Mucosa of gallbladder (tissue), 1 donor: Measurements from ENCODE around the gene KDM7A. TPM values are rescaled to one million over a fixed set of nuclear protein-coding genes. Genes with fewer than 3 reads are reported as not detected.

Experiments used
- DNase-seq: peaks from one replicate; pipeline ENCODE4 v3.0.0-alpha.2; 2020; ENCODE audit warnings: low spot score
- total RNA-seq: library from RNA; stranded (reverse); gene quantifications from one replicate; pipeline ENCODE4 v1.2.1, GENCODE V29; 2021
- donor health status: DM: no; HTN: no; CAD: no.

The KDM7A gene
- total RNA-seq, 1 donor from 2014 or later: 9.7 TPM

- DNase-seq: no peak
Measured at GRCh38 chr7:140056431-140057142, 120.2 kb downstream of the KDM7A start.

- no peak for DNase-seq
Measured at GRCh38 chr7:140055833-140056232, 121.0 kb downstream of the KDM7A start.

- DNase-seq: no peak
Measured at GRCh38 chr7:140054751-140055150, 122.0 kb downstream of the KDM7A start.

- DNase-seq: no peak
Measured at GRCh38 chr7:140053812-140054539, 122.8 kb downstream of the KDM7A start.

GRCh38 chr7:140051820-140052219 lies 125.0 kb downstream of the KDM7A start:
- no peak for DNase-seq

- no peak for DNase-seq
Measured at GRCh38 chr7:140050100-140050499, 126.7 kb downstream of the KDM7A start.

GRCh38 chr7:140049339-140050024 lies 127.3 kb downstream of the KDM7A start:
- DNase-seq: no peak

- no peak for DNase-seq
Measured at GRCh38 chr7:140048989-140049338, 127.8 kb downstream of the KDM7A start.

GRCh38 chr7:140048138-140048537 lies 128.6 kb downstream of the KDM7A start:
- DNase-seq: no peak

GRCh38 chr7:140047197-140047596 lies 129.6 kb downstream of the KDM7A start:
- DNase-seq: no peak

GRCh38 chr7:140045697-140046096 lies 131.1 kb downstream of the KDM7A start:
- DNase-seq: no peak

- no peak for DNase-seq
Measured at GRCh38 chr7:140044251-140044650, 132.5 kb downstream of the KDM7A start.

GRCh38 chr7:140042386-140042670 lies 134.5 kb downstream of the KDM7A start:
- no peak for DNase-seq

- DNase-seq: no peak
Measured at GRCh38 chr7:140041659-140042385, 135.0 kb downstream of the KDM7A start.

- no peak for DNase-seq
Measured at GRCh38 chr7:140039896-140040295, 136.9 kb downstream of the KDM7A start.

- DNase-seq: no peak
Measured at GRCh38 chr7:140039066-140039465, 137.7 kb downstream of the KDM7A start.

GRCh38 chr7:140036224-140036962 lies 140.4 kb downstream of the KDM7A start:
- DNase-seq: no peak

- DNase-seq: no peak
Measured at GRCh38 chr7:140035400-140036223, 141.2 kb downstream of the KDM7A start.
